HG02623 (cell line): Measurements from ENCODE around the gene RCOR1.
A peak's percentile ranks its signal among the peaks of the same experiment; 100 is the strongest.
"Not testable (repeated sequence)": the region's sequence is repeated elsewhere in the genome, so short reads cannot be mapped to it uniquely, and the experiment has no call there.

Experiments
- ATAC-seq: cut with Tn5 transposase; IDR thresholded peaks from one replicate; pipeline ENCODE4 v1.9.1; 2021; ENCODE audit warnings: moderate library complexity; ENCODE audit not compliant: unreplicated experiment

The RCOR1 gene

GRCh38 chr14:102591372-102591943 is 991 bp upstream of the RCOR1 start:
- ATAC-seq: no peak

- ATAC-seq: peak; percentile 8
Observed at GRCh38 chr14:102592763-102593060, 263 bp downstream of the RCOR1 start.

- peak; percentile 11 for ATAC-seq
Observed at GRCh38 chr14:102593061-102593824, 794 bp downstream of the RCOR1 start.

- no peak for ATAC-seq
Observed at GRCh38 chr14:102593825-102594137, 1.3 kb downstream of the RCOR1 start.

- no peak for ATAC-seq
Observed at GRCh38 chr14:102594514-102595175, 2.2 kb downstream of the RCOR1 start.

- ATAC-seq: no peak
Observed at GRCh38 chr14:102601378-102601925, 9.0 kb downstream of the RCOR1 start.

GRCh38 chr14:102602421-102603292 is 10.2 kb downstream of the RCOR1 start:
- ATAC-seq: no peak

- ATAC-seq: no peak
Observed at GRCh38 chr14:102603293-102603907, 11.0 kb downstream of the RCOR1 start.

GRCh38 chr14:102604183-102604582 is 11.7 kb downstream of the RCOR1 start:
- no peak for ATAC-seq

GRCh38 chr14:102605029-102605428 is 12.6 kb downstream of the RCOR1 start:
- no peak for ATAC-seq

GRCh38 chr14:102606296-102606695 is 13.8 kb downstream of the RCOR1 start:
- no peak for ATAC-seq

- peak; percentile 35 for ATAC-seq
Observed at GRCh38 chr14:102608064-102608446, 15.6 kb downstream of the RCOR1 start.

GRCh38 chr14:102610968-102611811 is 18.7 kb downstream of the RCOR1 start:
- ATAC-seq: no peak

GRCh38 chr14:102616318-102616717 is 23.9 kb downstream of the RCOR1 start:
- no peak for ATAC-seq

- no peak for ATAC-seq
Observed at GRCh38 chr14:102616799-102617198, 24.4 kb downstream of the RCOR1 start.

GRCh38 chr14:102619012-102619411 is 26.6 kb downstream of the RCOR1 start:
- ATAC-seq: not testable (repeated sequence)

GRCh38 chr14:102620413-102620812 is 28.0 kb downstream of the RCOR1 start:
- ATAC-seq: no peak

GRCh38 chr14:102622262-102622885 is 29.9 kb downstream of the RCOR1 start:
- ATAC-seq: no peak

GRCh38 chr14:102624666-102625065 is 32.2 kb downstream of the RCOR1 start:
- ATAC-seq: no peak
